SKM-1 treated with dmso at 0.1 percent for 144 hours (cell line): ENCODE measurements around the gene TRIM32.

Experiments used
- DNase-seq: peaks from one replicate; lab custom pipeline; 2025; ENCODE audit not compliant: unreplicated experiment; lab: John Stamatoyannopoulos, UW

The TRIM32 gene

GRCh38 chr9:116703634-116704033, 16.5 kb downstream of the TRIM32 start:
- no peak for DNase-seq

GRCh38 chr9:116704470-116704869, 17.4 kb downstream of the TRIM32 start:
- DNase-seq: no peak

- no peak for DNase-seq
Observed at GRCh38 chr9:116705531-116705930, 18.4 kb downstream of the TRIM32 start.

- no peak for DNase-seq
Observed at GRCh38 chr9:116706310-116707290, 19.5 kb downstream of the TRIM32 start.

GRCh38 chr9:116712781-116713180, 25.7 kb downstream of the TRIM32 start:
- DNase-seq: no peak

- no peak for DNase-seq
Observed at GRCh38 chr9:116713271-116713670, 26.2 kb downstream of the TRIM32 start.

GRCh38 chr9:116715751-116716150, 28.6 kb downstream of the TRIM32 start:
- DNase-seq: no peak

- no peak for DNase-seq
Observed at GRCh38 chr9:116716438-116716837, 29.3 kb downstream of the TRIM32 start.

- no peak for DNase-seq
Observed at GRCh38 chr9:116717150-116717549, 30.0 kb downstream of the TRIM32 start.

GRCh38 chr9:116718111-116718510, 31.0 kb downstream of the TRIM32 start:
- DNase-seq: no peak

GRCh38 chr9:116720111-116720510, 33.0 kb downstream of the TRIM32 start:
- DNase-seq: no peak

- no peak for DNase-seq
Observed at GRCh38 chr9:116721411-116721810, 34.3 kb downstream of the TRIM32 start.

GRCh38 chr9:116721944-116722343, 34.8 kb downstream of the TRIM32 start:
- DNase-seq: no peak

GRCh38 chr9:116724123-116724522, 37.0 kb downstream of the TRIM32 start:
- no peak for DNase-seq

- DNase-seq: no peak
Observed at GRCh38 chr9:116726602-116727001, 39.5 kb downstream of the TRIM32 start.

- DNase-seq: no peak
Observed at GRCh38 chr9:116733010-116733641, 46.0 kb downstream of the TRIM32 start.

- no peak for DNase-seq
Observed at GRCh38 chr9:116736399-116737151, 49.5 kb downstream of the TRIM32 start.

- no peak for DNase-seq
Observed at GRCh38 chr9:116737152-116737546, 50.0 kb downstream of the TRIM32 start.

- DNase-seq: no peak
Observed at GRCh38 chr9:116741086-116741740, 54.1 kb downstream of the TRIM32 start.

GRCh38 chr9:116741742-116742141, 54.6 kb downstream of the TRIM32 start:
- DNase-seq: no peak

GRCh38 chr9:116749176-116749575, 62.1 kb downstream of the TRIM32 start:
- no peak for DNase-seq
